KOPT-K1 (cell line): ENCODE measurements around the gene MRPS14.

ENCODE experiments used
- H3K27ac ChIP-seq: fragments of 200-600 bp; sonication (generic); 2 replicates; pipeline ENCODE4 v1.5.1; 2016; ENCODE audit warnings: antibody characterized with exemption, mild to moderate bottlenecking, low read depth, low read length; ENCODE audit not compliant: poor library complexity, severe bottlenecking
- H3K36me3 ChIP-seq: fragments of 200-600 bp; sonication (generic); 2 replicates; pipeline ENCODE4 v1.5.1; 2017; ENCODE audit warnings: antibody characterized with exemption, mild to moderate bottlenecking, low read length, moderate library complexity; ENCODE audit not compliant: insufficient read depth
- H3K9me3 ChIP-seq: fragments of 200-600 bp; sonication (generic); 2 replicates; pipeline ENCODE4 v1.5.1; 2017; ENCODE audit warnings: antibody characterized with exemption, low read length, mild to moderate bottlenecking; ENCODE audit not compliant: insufficient read depth, poor library complexity, severe bottlenecking

MRPS14 gene

GRCh38 chr1:174976436-174977108 is 46.7 kb downstream of the MRPS14 start:
- Histone ChIP-seq H3K27ac (no peak overlapping the region), H3K36me3 (no peaks in the 10 kb centered on the region)

GRCh38 chr1:174975764-174976163 is 47.5 kb downstream of the MRPS14 start:
- Histone ChIP-seq H3K36me3 (no peaks in the 10 kb centered on the region), H3K27ac (no peak overlapping the region)

More at GRCh38 chr1:174976436-174977108, 46.7 kb downstream of the MRPS14 start:
- H3K9me3 ChIP-seq: no peaks in the 10 kb centered on the region

GRCh38 chr1:174974711-174975119 is 48.5 kb downstream of the MRPS14 start:
- no peak overlapping the region for H3K27ac ChIP-seq
- no peaks in the 10 kb centered on the region for H3K9me3 ChIP-seq
- H3K36me3 ChIP-seq: no peaks in the 10 kb centered on the region

More at GRCh38 chr1:174975764-174976163, 47.5 kb downstream of the MRPS14 start:
- no peaks in the 10 kb centered on the region for H3K9me3 ChIP-seq

- Histone ChIP-seq H3K36me3 (no peaks in the 10 kb centered on the region), H3K9me3 (no peaks in the 10 kb centered on the region), H3K27ac (no peak overlapping the region)
These were observed 51.3 kb downstream of the MRPS14 start for GRCh38 chr1:174971902-174972301.

GRCh38 chr1:174971466-174971865 is 51.8 kb downstream of the MRPS14 start:
- no peaks in the 10 kb centered on the region for H3K9me3 ChIP-seq
- no peak overlapping the region for H3K27ac ChIP-seq
- no peaks in the 10 kb centered on the region for H3K36me3 ChIP-seq

GRCh38 chr1:174969977-174970376 is 53.2 kb downstream of the MRPS14 start:
- H3K36me3 ChIP-seq: no peaks in the 10 kb centered on the region
- H3K27ac ChIP-seq: no peak overlapping the region

GRCh38 chr1:174968750-174969244 is 54.4 kb downstream of the MRPS14 start:
- H3K9me3 ChIP-seq: no peaks in the 10 kb centered on the region
- H3K27ac ChIP-seq: peak overlapping the region; percentile 55
- H3K36me3 ChIP-seq: no peaks in the 10 kb centered on the region

More at GRCh38 chr1:174969977-174970376, 53.2 kb downstream of the MRPS14 start:
- H3K9me3 ChIP-seq: no peaks in the 10 kb centered on the region

- no peaks in the 10 kb centered on the region for H3K9me3 ChIP-seq
- H3K27ac ChIP-seq: peak overlapping the region; percentile 55
- no peaks in the 10 kb centered on the region for H3K36me3 ChIP-seq
These were observed 55.1 kb downstream of the MRPS14 start for GRCh38 chr1:174967845-174968705.

GRCh38 chr1:174966008-174966572 is 57.1 kb downstream of the MRPS14 start:
- no peaks in the 10 kb centered on the region for H3K9me3 ChIP-seq
- H3K36me3 ChIP-seq: no peaks in the 10 kb centered on the region
- no peak overlapping the region for H3K27ac ChIP-seq

- Histone ChIP-seq H3K9me3 (no peaks in the 10 kb centered on the region), H3K27ac (no peak overlapping the region), H3K36me3 (no peaks in the 10 kb centered on the region)
These were observed 57.7 kb downstream of the MRPS14 start for GRCh38 chr1:174965362-174966007.

- Histone ChIP-seq H3K36me3 (no peaks in the 10 kb centered on the region), H3K9me3 (no peaks in the 10 kb centered on the region), H3K27ac (no peak overlapping the region)
These were observed 58.3 kb downstream of the MRPS14 start for GRCh38 chr1:174964972-174965361.

- Histone ChIP-seq H3K9me3 (no peaks in the 10 kb centered on the region), H3K27ac (no peak overlapping the region), H3K36me3 (no peaks in the 10 kb centered on the region)
These were observed 58.8 kb downstream of the MRPS14 start for GRCh38 chr1:174964261-174964971.

- Histone ChIP-seq H3K9me3 (no peaks in the 10 kb centered on the region), H3K27ac (no peak overlapping the region), H3K36me3 (no peaks in the 10 kb centered on the region)
These were observed 59.6 kb downstream of the MRPS14 start for GRCh38 chr1:174963529-174964125.
